GM12892 (cell line): ENCODE measurements around the gene CALML5.

Source experiments
- POLR2A ChIP-seq: IDR thresholded peaks from 2 replicates; pipeline ENCODE4 v1.6.1; 2011; ENCODE audit warnings: low read depth, low read length, control low read depth
- POLR2AphosphoS5 ChIP-seq: IDR thresholded peaks from 2 replicates; pipeline ENCODE4 v1.6.1; 2011; ENCODE audit warnings: low read depth, low read length, control low read depth
- TAF1 ChIP-seq: IDR thresholded peaks from 2 replicates; pipeline ENCODE4 v1.6.1; 2011; ENCODE audit warnings: low read depth, mild to moderate bottlenecking, control low read depth, low read length, borderline replicate concordance

DNA sequence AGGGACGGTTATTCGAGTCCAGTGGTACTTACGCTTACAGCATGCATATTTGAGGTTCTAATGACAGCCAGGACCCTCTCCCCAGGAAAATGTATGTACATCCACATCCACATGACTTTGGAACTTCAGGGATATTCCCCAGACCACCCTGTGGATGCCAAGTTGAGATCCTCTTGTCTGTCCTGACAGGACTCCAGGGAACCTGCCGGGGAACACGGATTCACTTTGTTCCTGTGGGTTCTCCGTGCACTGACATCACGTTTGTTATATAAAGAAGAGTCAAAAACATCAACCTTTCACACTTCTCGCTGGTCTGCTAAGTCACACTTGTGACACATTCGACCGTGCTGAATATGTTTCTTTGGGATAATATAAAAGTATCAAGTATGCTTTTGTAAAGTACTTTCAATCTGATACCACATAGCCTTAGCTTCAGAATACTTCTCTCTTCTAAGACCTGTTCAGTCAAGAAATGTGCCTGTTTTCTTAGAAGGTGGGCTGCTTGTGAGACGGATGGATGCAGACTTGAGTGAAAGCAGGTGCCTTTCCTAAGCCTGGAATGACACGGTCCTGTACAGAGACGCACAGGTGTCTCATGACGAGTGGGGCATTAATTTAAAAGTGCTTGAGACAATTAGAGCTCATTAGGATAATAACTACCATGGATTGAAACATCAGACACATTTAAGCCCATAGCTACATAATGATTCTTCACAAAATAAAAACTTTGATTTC is 38.7 kb downstream of the CALML5 start:
- TF ChIP-seq POLR2A (no peak), POLR2AphosphoS5 (no peak), TAF1 (no peak)
